ENCODE results near the gene AP5B1.

AP5B1 gene

GRCh38 chr11:65801153-65801987 lies 20.6 kb upstream of the AP5B1 start:
- DNase-seq, result no peak

GRCh38 chr11:65798882-65799281 lies 18.1 kb upstream of the AP5B1 start:
- no peak for DNase-seq

- DNase-seq, result no peak
These were observed 16.9 kb upstream of the AP5B1 start for GRCh38 chr11:65797711-65798110.

- DNase-seq, result no peak
These were observed 16.2 kb upstream of the AP5B1 start for GRCh38 chr11:65796726-65797601.

- DNase-seq, result no peak
These were observed 14.1 kb upstream of the AP5B1 start for GRCh38 chr11:65794570-65795510.

- DNase-seq, result no peak
These were observed 13.0 kb upstream of the AP5B1 start for GRCh38 chr11:65793625-65794400.

- DNase-seq, result no peak
These were observed 12.4 kb upstream of the AP5B1 start for GRCh38 chr11:65793144-65793581.

- DNase-seq, result no peak
These were observed 11.7 kb upstream of the AP5B1 start for GRCh38 chr11:65792456-65792855.

- DNase-seq, result peak; percentile 7
These were observed 11.0 kb upstream of the AP5B1 start for GRCh38 chr11:65791719-65792213.

GRCh38 chr11:65790902-65791650 lies 10.3 kb upstream of the AP5B1 start:
- DNase-seq, result no peak

- DNase-seq, result no peak
These were observed 9.5 kb upstream of the AP5B1 start for GRCh38 chr11:65790104-65790901.

- DNase-seq, result no peak
These were observed 8.7 kb upstream of the AP5B1 start for GRCh38 chr11:65789230-65790103.

GRCh38 chr11:65788821-65789220 lies 8.0 kb upstream of the AP5B1 start:
- DNase-seq, result no peak

- DNase-seq, result no peak
These were observed 7.2 kb upstream of the AP5B1 start for GRCh38 chr11:65787649-65788622.

- no peak for DNase-seq
These were observed 6.2 kb upstream of the AP5B1 start, which contains the start of gene OVOL1 for GRCh38 chr11:65786786-65787636. TSS of gene OVOL1 (plus strand) at chr11:65787063. CDS start at chr11:65787374, 311 bp downstream.

GRCh38 chr11:65786008-65786785 lies 5.4 kb upstream of the AP5B1 start:
- no peak for DNase-seq
